K562 (cell line): ENCODE measurements around the gene VPREB3. TPM values are rescaled to one million over a fixed set of nuclear protein-coding genes. Genes with fewer than 3 reads are reported as not detected.
A peak's percentile ranks its signal among the peaks of the same experiment; 100 is the strongest.

Experiments used
- CTBP1 ChIP-seq: fragments of 450-650 bp; IDR thresholded peaks from 2 replicates; pipeline ENCODE4 v1.6.1; 2016; ENCODE audit warnings: borderline replicate concordance
- ELF2 ChIP-seq: fragments of 250-450 bp; sonication (Bioruptor Pico); IDR thresholded peaks from 2 replicates; pipeline ENCODE4 v1.5.0; 2021; ENCODE audit warnings: mild to moderate bottlenecking
- ERF ChIP-seq: fragments of 450-650 bp; formaldehyde crosslinking; IDR thresholded peaks from 2 replicates; pipeline ENCODE4 v1.4.0; 2020; ENCODE audit warnings: mild to moderate bottlenecking, mixed read lengths
- ESRRA ChIP-seq: fragments of 450-650 bp; IDR thresholded peaks from 2 replicates; pipeline ENCODE4 v1.6.1; 2014; ENCODE audit warnings: low read depth, mild to moderate bottlenecking, moderate library complexity, borderline replicate concordance
- GTF2A2 ChIP-seq: IDR thresholded peaks from 2 replicates; pipeline ENCODE4 v1.6.1; 2016; ENCODE audit warnings: mild to moderate bottlenecking, missing genetic modification characterization, missing compliant biosample characterization
- HLTF ChIP-seq: fragments of 450-650 bp; IDR thresholded peaks from 2 replicates; pipeline ENCODE4 v1.6.1; 2016
- HNRNPK ChIP-seq: fragments of 200-400 bp; formaldehyde crosslinking; IDR thresholded peaks from one replicate; pipeline ENCODE4 v1.6.1; 2018; ENCODE audit warnings: mild to moderate bottlenecking, low read depth, low read length; ENCODE audit not compliant: poor library complexity, severe bottlenecking
- MITF ChIP-seq: IDR thresholded peaks from 2 replicates; pipeline ENCODE4 v1.6.1; 2014; ENCODE audit warnings: antibody characterized with exemption
- RFX1 ChIP-seq: fragments of 450-650 bp; IDR thresholded peaks from 2 replicates; pipeline ENCODE4 v1.6.1; 2016; ENCODE audit warnings: mild to moderate bottlenecking, moderate library complexity
- SNRNP70 ChIP-seq: fragments of 200-400 bp; formaldehyde crosslinking; optimal IDR thresholded peaks from 2 replicates; pipeline ENCODE3; 2017; ENCODE audit warnings: low read depth, low read length
- TAF1 ChIP-seq: IDR thresholded peaks from 2 replicates; pipeline ENCODE4 v1.6.1; 2011; ENCODE audit warnings: mild to moderate bottlenecking, low read length, moderate library complexity; ENCODE audit not compliant: insufficient read depth, control insufficient read depth, severe bottlenecking; ENCODE audit errors: extremely low read depth
- TGIF2 ChIP-seq: sonication (generic); formaldehyde crosslinking; IDR thresholded peaks from 2 replicates; pipeline ENCODE4 v1.8.1; 2022; ENCODE audit warnings: mild to moderate bottlenecking, missing genetic modification reagents, moderate library complexity
- THRAP3 ChIP-seq: fragments of 450-650 bp; IDR thresholded peaks from 2 replicates; pipeline ENCODE4 v1.6.1; 2016; ENCODE audit warnings: mild to moderate bottlenecking, inconsistent platforms, borderline replicate concordance
- ZKSCAN3 ChIP-seq: fragments of 250-450 bp; sonication (Bioruptor Pico); IDR thresholded peaks from 2 replicates; pipeline ENCODE4 v1.4.0; 2020
- ZNF197 ChIP-seq: fragments of 200-800 bp; sonication (Bioruptor generic); IDR thresholded peaks from 2 replicates; pipeline ENCODE4 v1.6.1; 2016; ENCODE audit warnings: low read depth, missing genetic modification characterization, missing compliant biosample characterization
- ZNF518B ChIP-seq: fragments of 250-450 bp; sonication (Bioruptor Pico); IDR thresholded peaks from 2 replicates; pipeline ENCODE4 v1.5.0; 2021; ENCODE audit warnings: mild to moderate bottlenecking, moderate library complexity
- ZNF609 ChIP-seq: sonication (generic); formaldehyde crosslinking; IDR thresholded peaks from 2 replicates; pipeline ENCODE4 v1.8.1; 2023; ENCODE audit warnings: missing genetic modification reagents, mild to moderate bottlenecking, borderline replicate concordance
- polyA plus RNA-seq, 8 experiments: library from polyadenylated mRNA; depleted of rRNA in 4 of 8; stranded (reverse) in 5 of 8; unstranded in 3 of 8; fragments of >200 nt; fragmentation: Nextera tagmentation in 2 of 8; fragmentation: Illumina TruSeq in 1 of 8; extraction: Ambion mirVana in 2 of 8; extraction: Trizol in 1 of 8; gene quantifications; 2 replicates each; pipeline versions ENCODE4 v1.2.1 to v1.2.3, GENCODE V29; 2011 to 2014; ENCODE audit warnings: inconsistent platforms in 1 of 8, missing spikeins in 1 of 8
- total RNA-seq, 7 experiments: library from RNA; depleted of rRNA in 6 of 7; stranded (reverse); fragments of >200 nt in 6 of 7; fragmentation: Illumina TruSeq in 2 of 7; extraction: Trizol in 2 of 7; gene quantifications; 2 replicates each; pipeline versions ENCODE4 v1.2.1 to v1.2.3, GENCODE V29; 2011 to 2021; ENCODE audit warnings: low replicate concordance in 1 of 7

The VPREB3 gene
- total and polyA plus RNA-seq, 9 of the 15 experiments (the other 6 are each of a cell fraction or from before 2014, with no cell fraction given): 0.14 to 0.71 (median 0.20) TPM; not detected in 6

GRCh38 chr22:23767673-23768548 is 13.7 kb upstream of the VPREB3 start, which contains the start of gene CHCHD10 (continued):
- TF ChIP-seq ZNF609 (CRISPR knock-in tag) (no peak), MITF (0 out of 2 replicates have a peak, but pooled peaks have one; percentile 43), THRAP3 (no peak), TAF1 (peak; percentile 88), SNRNP70 (no peak), HLTF (no peak), ERF (CRISPR knock-in tag) (no peak), ZKSCAN3 (CRISPR knock-in tag) (no peak), ZNF197 (CRISPR knock-in tag) (no peak), ESRRA (peak; percentile 99), GTF2A2 (tag) (0 out of 2 replicates have a peak, but pooled peaks have one; percentile 29), RFX1 (no peak), CTBP1 (peak; percentile 48; the same call in 1 of the 2 replicates), ZNF518B (CRISPR knock-in tag) (no peak), TGIF2 (CRISPR knock-in tag) (no peak), ELF2 (no peak), HNRNPK (no peak)
